Esophagus muscularis mucosa (tissue), 4 donors: ENCODE measurements around the gene GPR137B. TPM values are rescaled to one million over a fixed set of nuclear protein-coding genes. Genes with fewer than 3 reads are reported as not detected.

Source experiments
- DNase-seq: peaks from one replicate; pipeline ENCODE4 v3.0.0-alpha.2; 2017; ENCODE audit errors: extremely low spot score
- H3K27ac ChIP-seq, 4 donors: fragments of 200-600 bp; sonication (generic); replicated peaks in 1 of 4; 1 replicate in 3 of 4; 2 replicates in 1 of 4; pipeline ENCODE4 v1.5.1; 2016 to 2019; ENCODE audit warnings: mild to moderate bottlenecking in 1 of 4
- H3K27me3 ChIP-seq, 4 donors: fragments of 200-600 bp; sonication (generic); one replicate each; pipeline versions ENCODE4 v1.5.1 to v1.6.0; 2016 to 2019
- H3K36me3 ChIP-seq, 4 donors: fragments of 200-600 bp; sonication (generic); one replicate each; pipeline ENCODE4 v1.5.1; 2016 to 2019
- H3K4me1 ChIP-seq, 4 donors: fragments of 200-600 bp; sonication (generic); one replicate each; pipeline ENCODE4 v1.5.1; 2016 to 2019
- H3K4me3 ChIP-seq, 4 donors: fragments of 200-600 bp; sonication (generic); 1 replicate in 2 of 4; 2 replicates in 2 of 4; pipeline ENCODE4 v1.5.1; 2016 to 2019; ENCODE audit warnings: mild to moderate bottlenecking in 4 of 4, moderate library complexity in 1 of 4
- H3K9me3 ChIP-seq, 4 donors: fragments of 200-600 bp; sonication (generic); 1 replicate in 3 of 4; 2 replicates in 1 of 4; pipeline ENCODE4 v1.5.1; 2016 to 2019
- EP300 ChIP-seq: sonication (generic); formaldehyde crosslinking; IDR thresholded peaks from one replicate; pipeline ENCODE4 v1.6.1; 2017; ENCODE audit warnings: antibody characterized with exemption
- POLR2A ChIP-seq: fragments of 450-650 bp; IDR thresholded peaks from one replicate; pipeline ENCODE4 v1.6.1; 2017; ENCODE audit warnings: antibody characterized with exemption, moderate library complexity, mild to moderate bottlenecking, low read depth
- POLR2AphosphoS5 ChIP-seq, 2 donors: sonication (generic); formaldehyde crosslinking; IDR thresholded peaks; one replicate each; pipeline ENCODE4 v1.6.1; 2017; ENCODE audit warnings: antibody characterized with exemption in 2 of 2
- WGBS: methylation state at CpG from one replicate; pipeline ENCODE4 v1.1.5; 2018; 5-methylcytosine and 5-hydroxymethylcytosine counted together
- intact Hi-C: fragments of 100-400 bp; cut with DNase I; formaldehyde crosslinking; loops from one replicate; pipeline ENCODE4 v1.15.1; 2023
- total RNA-seq, 4 donors: library from RNA; depleted of rRNA; stranded (reverse); fragments of >200 nt; gene quantifications; one replicate each; pipeline versions ENCODE4 v1.1.0 to v1.2.1, GENCODE V29; 2016
- TF ChIP-seq, protein P1 (sequence below), 3 experiments: fragments of 200-600 bp in 2 of 3; fragments of 450-650 bp in 1 of 3; sonication (generic) in 2 of 3; IDR thresholded peaks; one replicate each; pipeline ENCODE4 v1.5.1; 2017 to 2019; ENCODE audit warnings: antibody characterized with exemption in 3 of 3, mild to moderate bottlenecking in 2 of 3, moderate library complexity in 1 of 3

GPR137B gene
- total RNA-seq, 4 donors from 2014 or later = 14.5 to 21.3 (median 15.7) TPM

- WGBS = 85% methylated on average over 11 of the region's 19 CpGs
- intact Hi-C loops = no loop called here
- Histone ChIP-seq H3K4me3 (no peak overlapping the region), H3K27me3 (no peaks in the 10 kb centered on the region), H3K4me1 (peaks cover 9 to 43% (median 20%) of the 10 kb centered on the region in 4 donors), H3K36me3 (no peaks in the 10 kb centered on the region), H3K9me3 (no peaks in the 10 kb centered on the region), H3K27ac (no peak overlapping the region)
- TF ChIP-seq, protein P1, sequence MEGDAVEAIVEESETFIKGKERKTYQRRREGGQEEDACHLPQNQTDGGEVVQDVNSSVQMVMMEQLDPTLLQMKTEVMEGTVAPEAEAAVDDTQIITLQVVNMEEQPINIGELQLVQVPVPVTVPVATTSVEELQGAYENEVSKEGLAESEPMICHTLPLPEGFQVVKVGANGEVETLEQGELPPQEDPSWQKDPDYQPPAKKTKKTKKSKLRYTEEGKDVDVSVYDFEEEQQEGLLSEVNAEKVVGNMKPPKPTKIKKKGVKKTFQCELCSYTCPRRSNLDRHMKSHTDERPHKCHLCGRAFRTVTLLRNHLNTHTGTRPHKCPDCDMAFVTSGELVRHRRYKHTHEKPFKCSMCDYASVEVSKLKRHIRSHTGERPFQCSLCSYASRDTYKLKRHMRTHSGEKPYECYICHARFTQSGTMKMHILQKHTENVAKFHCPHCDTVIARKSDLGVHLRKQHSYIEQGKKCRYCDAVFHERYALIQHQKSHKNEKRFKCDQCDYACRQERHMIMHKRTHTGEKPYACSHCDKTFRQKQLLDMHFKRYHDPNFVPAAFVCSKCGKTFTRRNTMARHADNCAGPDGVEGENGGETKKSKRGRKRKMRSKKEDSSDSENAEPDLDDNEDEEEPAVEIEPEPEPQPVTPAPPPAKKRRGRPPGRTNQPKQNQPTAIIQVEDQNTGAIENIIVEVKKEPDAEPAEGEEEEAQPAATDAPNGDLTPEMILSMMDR (IDR thresholded peaks at IDR 0.05) = no peak
- no peak for TF ChIP-seq EP300
- TF ChIP-seq POLR2A = no peak
- TF ChIP-seq POLR2AphosphoS5 (IDR thresholded peaks at IDR 0.05) = no peak
- DNase-seq = no peak
Observed at GRCh38 chr1:236150311-236150955, 8.1 kb downstream of the GPR137B start.

DNA sequence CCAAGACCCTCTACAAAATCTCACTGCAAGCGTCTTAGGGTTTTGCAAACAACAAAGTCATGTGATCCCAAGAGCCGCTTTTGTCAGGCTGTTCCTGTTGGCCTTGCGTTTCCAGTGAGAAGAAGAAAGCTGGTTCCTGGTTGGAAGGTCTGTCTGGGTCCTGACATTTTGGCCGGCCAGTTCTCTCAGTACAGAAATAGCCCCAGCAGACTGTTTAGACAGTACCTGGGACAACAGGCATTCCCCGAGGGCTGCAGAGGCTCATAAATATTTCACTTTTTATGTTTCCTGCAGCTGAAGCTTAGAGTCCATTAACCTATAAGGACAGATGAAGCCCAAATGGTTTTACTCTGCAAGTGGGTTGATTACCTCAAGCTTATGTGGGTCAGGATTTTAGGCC lies 8.6 kb downstream of the GPR137B start:
- intact Hi-C loops = no loop called here
- Histone ChIP-seq H3K4me3 (no peak overlapping the region), H3K9me3 (no peaks in the 10 kb centered on the region), H3K27ac (no peak overlapping the region), H3K36me3 (no peaks in the 10 kb centered on the region), H3K4me1 (peaks cover 9 to 43% (median 20%) of the 10 kb centered on the region in 4 donors), H3K27me3 (no peaks in the 10 kb centered on the region)
- WGBS = 79% methylated on average over 4 of the region's 5 CpGs
- no peak for DNase-seq
- TF ChIP-seq, protein P1 (IDR thresholded peaks at IDR 0.05) = no peak
- TF ChIP-seq EP300 (no peak), POLR2A (no peak), POLR2AphosphoS5 (IDR thresholded peaks at IDR 0.05) (no peak)

GRCh38 chr1:236151739-236152424 lies 9.5 kb downstream of the GPR137B start:
- no peak overlapping the region for H3K27ac ChIP-seq
- H3K27me3 ChIP-seq = no peaks in the 10 kb centered on the region
- no peak overlapping the region for H3K4me3 ChIP-seq
- WGBS = 87% methylated on average over 12 of the region's 12 CpGs
- no peak for DNase-seq
- H3K4me1 ChIP-seq = peaks cover 9 to 43% (median 17%) of the 10 kb centered on the region in 4 donors
- TF ChIP-seq, protein P1 (IDR thresholded peaks at IDR 0.05) = no peak
- TF ChIP-seq POLR2A (no peak), EP300 (no peak), POLR2AphosphoS5 (IDR thresholded peaks at IDR 0.05) (no peak)
- no peaks in the 10 kb centered on the region for H3K9me3 ChIP-seq
- intact Hi-C loops = no loop called here
- H3K36me3 ChIP-seq = no peaks in the 10 kb centered on the region

- no peak for TF ChIP-seq EP300
- TF ChIP-seq POLR2AphosphoS5 (IDR thresholded peaks at IDR 0.05) = no peak
- TF ChIP-seq, protein P1 (IDR thresholded peaks at IDR 0.05) = no peak
- DNase-seq = no peak
- H3K27me3 ChIP-seq = no peaks in the 10 kb centered on the region
- H3K36me3 ChIP-seq = no peaks in the 10 kb centered on the region
- intact Hi-C loops = no loop called here
- no peaks in the 10 kb centered on the region for H3K9me3 ChIP-seq
- H3K4me3 ChIP-seq = no peak overlapping the region
- H3K27ac ChIP-seq = no peak overlapping the region
- peaks cover 0 to 25% (median 6%) of the 10 kb centered on the region in 4 donors for H3K4me1 ChIP-seq
- 98% methylated on average over 9 of the region's 13 CpGs for WGBS
Observed at GRCh38 chr1:236154126-236154525, 11.8 kb downstream of the GPR137B start.
